ENCODE data around the gene TMEM178B. TPM values are rescaled to one million over a fixed set of nuclear protein-coding genes. Genes with fewer than 3 reads are reported as not detected.

TMEM178B gene
- polyA plus RNA-seq, 3 donors, result 0.11 to 0.43 (median 0.18) TPM

GRCh38 chr7:141344153-141344935 lies 270.5 kb downstream of the TMEM178B start:
- no peak overlapping the region for H3K27ac ChIP-seq (ENCODE audit: low read depth, low read length)
- 66 to 85% (median 85%) methylated on average over 3 of the region's 3 CpGs for WGBS, 3 donors

- H3K27ac ChIP-seq (ENCODE audit: low read depth, low read length), result no peak overlapping the region
- 65 to 85% (median 82%) methylated on average over 7 of the region's 7 CpGs for WGBS, 3 donors
Observed at GRCh38 chr7:141348728-141349127, 274.9 kb downstream of the TMEM178B start.

- H3K27ac ChIP-seq (ENCODE audit: low read depth, low read length), result no peak overlapping the region
- WGBS, 3 donors, result 76 to 85% (median 82%) methylated on average over 5 of the region's 5 CpGs
Observed at GRCh38 chr7:141349338-141349737, 275.5 kb downstream of the TMEM178B start.

GRCh38 chr7:141349804-141350203 lies 275.9 kb downstream of the TMEM178B start:
- no peak overlapping the region for H3K27ac ChIP-seq (ENCODE audit: low read depth, low read length)
- 57 to 83% (median 81%) methylated on average over 2 of the region's 2 CpGs for WGBS, 3 donors

- 65 to 86% (median 84%) methylated on average over 3 of the region's 3 CpGs for WGBS, 3 donors
- H3K27ac ChIP-seq (ENCODE audit: low read depth, low read length), result no peak overlapping the region
Observed at GRCh38 chr7:141351175-141351574, 277.3 kb downstream of the TMEM178B start.

GRCh38 chr7:141352955-141353354 lies 279.1 kb downstream of the TMEM178B start:
- H3K27ac ChIP-seq (ENCODE audit: low read depth, low read length), result no peak overlapping the region
- 51 to 89% (median 81%) methylated on average over 3 of the region's 3 CpGs for WGBS, 3 donors

- H3K27ac ChIP-seq (ENCODE audit: low read depth, low read length), result no peak overlapping the region
- WGBS, 3 donors, result 41 to 68% (median 44%) methylated on average over 1 of the region's 1 CpG
Observed at GRCh38 chr7:141354251-141354650, 280.4 kb downstream of the TMEM178B start.

- H3K27ac ChIP-seq (ENCODE audit: low read depth, low read length), result no peak overlapping the region
- 11 to 29% (median 15%) methylated on average over 1 of the region's 1 CpG for WGBS, 3 donors
Observed at GRCh38 chr7:141355032-141355431, 281.2 kb downstream of the TMEM178B start.

GRCh38 chr7:141356161-141356560 lies 282.3 kb downstream of the TMEM178B start:
- 52 to 74% (median 64%) methylated on average over 3 of the region's 3 CpGs for WGBS, 3 donors
- no peak overlapping the region for H3K27ac ChIP-seq (ENCODE audit: low read depth, low read length)

- WGBS, 3 donors, result 74 to 78% (median 76%) methylated on average over 1 of the region's 1 CpG
- no peak overlapping the region for H3K27ac ChIP-seq (ENCODE audit: low read depth, low read length)
Observed at GRCh38 chr7:141358386-141358785, 284.5 kb downstream of the TMEM178B start.

GRCh38 chr7:141359262-141359661 lies 285.4 kb downstream of the TMEM178B start:
- 55 to 84% (median 81%) methylated on average over 3 of the region's 3 CpGs for WGBS, 3 donors
- no peak overlapping the region for H3K27ac ChIP-seq (ENCODE audit: low read depth, low read length)

GRCh38 chr7:141359740-141360415 lies 286.0 kb downstream of the TMEM178B start:
- 79 to 83% (median 81%) methylated on average over 5 of the region's 5 CpGs for WGBS, 3 donors

GRCh38 chr7:141360416-141360760 lies 286.5 kb downstream of the TMEM178B start:
- no peak overlapping the region for H3K27ac ChIP-seq (ENCODE audit: low read depth, low read length)
- 80 to 88% (median 85%) methylated on average over 3 of the region's 3 CpGs for WGBS, 3 donors

More at GRCh38 chr7:141359740-141360415, 286.0 kb downstream of the TMEM178B start:
- no peak overlapping the region for H3K27ac ChIP-seq (ENCODE audit: low read depth, low read length)

GRCh38 chr7:141360803-141361202 lies 286.9 kb downstream of the TMEM178B start:
- WGBS, 3 donors, result 45 to 73% (median 58%) methylated on average over 1 of the region's 1 CpG
- H3K27ac ChIP-seq (ENCODE audit: low read depth, low read length), result no peak overlapping the region

GRCh38 chr7:141361479-141361878 lies 287.6 kb downstream of the TMEM178B start:
- H3K27ac ChIP-seq (ENCODE audit: low read depth, low read length), result no peak overlapping the region
- 49 to 76% (median 73%) methylated on average over 2 of the region's 2 CpGs for WGBS, 3 donors

GRCh38 chr7:141361960-141362359 lies 288.1 kb downstream of the TMEM178B start:
- WGBS, 3 donors, result 88 to 94% (median 91%) methylated on average over 4 of the region's 4 CpGs
- H3K27ac ChIP-seq (ENCODE audit: low read depth, low read length), result no peak overlapping the region

GRCh38 chr7:141362580-141363435 lies 288.9 kb downstream of the TMEM178B start:
- 59 to 63% (median 63%) methylated on average over 13 of the region's 13 CpGs for WGBS, 3 donors
- no peak overlapping the region for H3K27ac ChIP-seq (ENCODE audit: low read depth, low read length)

GRCh38 chr7:141363748-141364147 lies 289.9 kb downstream of the TMEM178B start:
- no peak overlapping the region for H3K27ac ChIP-seq (ENCODE audit: low read depth, low read length)
- WGBS, 3 donors, result 96 to 98% (median 97%) methylated on average over 2 of the region's 2 CpGs

- 19 to 36% (median 28%) methylated on average over 6 of the region's 6 CpGs for WGBS, 3 donors
Observed at GRCh38 chr7:141366091-141366621, 292.3 kb downstream of the TMEM178B start.

More at GRCh38 chr7:141366091-141366621, 292.3 kb downstream of the TMEM178B start:
- no peak overlapping the region for H3K27ac ChIP-seq (ENCODE audit: low read depth, low read length)

Measured in adipose tissue (tissue), 3 donors.